ENCODE measurements around the gene PLA2G7.
A peak's percentile ranks its signal among the peaks of the same experiment; 100 is the strongest.
"Not testable (repeated sequence)": the region's sequence is repeated elsewhere in the genome, so short reads cannot be mapped to it uniquely, and the experiment has no call there.

PLA2G7 gene

DNA sequence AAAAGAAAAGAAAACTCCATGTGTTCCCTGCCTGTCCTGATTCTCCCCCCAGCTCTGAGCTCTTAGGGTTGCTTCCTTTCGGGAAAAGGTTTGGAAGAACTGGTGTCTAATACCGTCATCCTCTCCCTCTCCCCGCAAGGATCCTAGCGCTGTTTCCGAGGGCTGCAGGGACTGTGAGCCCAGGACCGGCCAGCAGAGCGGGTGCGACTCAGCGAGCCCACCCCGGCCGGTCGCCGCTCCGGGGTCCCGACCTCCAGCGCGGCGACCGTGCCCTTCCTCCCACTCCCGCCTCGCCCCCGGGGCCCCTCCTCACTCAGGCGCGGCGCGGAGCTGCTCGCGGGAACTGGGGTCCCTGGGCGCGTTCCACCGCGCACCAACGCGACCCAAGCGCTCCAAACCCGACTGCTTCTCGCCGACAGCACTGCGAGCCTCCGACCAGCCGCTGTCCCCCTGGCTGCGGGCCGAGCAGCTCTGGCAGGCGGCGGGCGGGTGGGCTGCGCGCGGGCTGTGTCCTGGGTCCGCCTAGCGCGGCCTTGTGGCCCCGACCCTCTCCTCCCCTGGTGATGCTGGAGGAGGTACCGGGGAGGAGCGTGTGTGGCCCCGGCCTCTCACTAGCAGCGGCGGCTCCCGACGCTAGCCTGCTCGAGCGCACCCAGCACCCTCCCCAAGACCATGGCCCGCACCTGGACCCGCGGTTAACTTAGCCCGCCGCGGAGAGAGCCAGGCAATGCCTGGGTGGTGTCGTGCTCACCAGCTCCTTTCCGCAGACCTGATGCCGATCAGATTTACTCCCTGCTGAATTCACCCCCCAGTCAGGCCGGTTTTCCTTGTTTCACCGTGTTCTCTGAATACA lies at the start of gene PLA2G7:
PLA2G7 (minus strand) TSS at position 509 of the 853 bp plus-strand sequence. CDS start 12,484 bp downstream, outside the sequence.
- DNase-seq (ENCODE audit: low spot score) = peak; percentile 30

DNA sequence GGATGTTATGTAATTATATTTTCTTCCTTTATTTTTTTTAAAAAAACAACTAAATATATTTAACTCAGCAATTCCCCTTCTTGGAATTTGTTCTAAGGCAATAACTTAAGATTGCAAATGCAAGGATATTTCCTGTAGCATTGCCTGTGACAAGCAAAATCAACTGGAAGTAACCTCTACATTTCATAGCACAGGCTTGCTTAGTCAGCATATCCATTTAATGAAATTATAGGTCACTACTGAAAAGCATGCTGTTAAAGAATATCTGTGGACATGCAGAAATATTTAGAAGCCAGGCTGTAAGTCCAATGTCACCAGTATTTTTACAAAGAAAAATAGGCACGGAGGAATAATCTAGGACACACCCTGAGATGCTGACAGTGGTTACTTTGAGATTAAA lies 49.4 kb upstream of the PLA2G7 start:
- DNase-seq (ENCODE audit: low spot score) = no peak

DNA sequence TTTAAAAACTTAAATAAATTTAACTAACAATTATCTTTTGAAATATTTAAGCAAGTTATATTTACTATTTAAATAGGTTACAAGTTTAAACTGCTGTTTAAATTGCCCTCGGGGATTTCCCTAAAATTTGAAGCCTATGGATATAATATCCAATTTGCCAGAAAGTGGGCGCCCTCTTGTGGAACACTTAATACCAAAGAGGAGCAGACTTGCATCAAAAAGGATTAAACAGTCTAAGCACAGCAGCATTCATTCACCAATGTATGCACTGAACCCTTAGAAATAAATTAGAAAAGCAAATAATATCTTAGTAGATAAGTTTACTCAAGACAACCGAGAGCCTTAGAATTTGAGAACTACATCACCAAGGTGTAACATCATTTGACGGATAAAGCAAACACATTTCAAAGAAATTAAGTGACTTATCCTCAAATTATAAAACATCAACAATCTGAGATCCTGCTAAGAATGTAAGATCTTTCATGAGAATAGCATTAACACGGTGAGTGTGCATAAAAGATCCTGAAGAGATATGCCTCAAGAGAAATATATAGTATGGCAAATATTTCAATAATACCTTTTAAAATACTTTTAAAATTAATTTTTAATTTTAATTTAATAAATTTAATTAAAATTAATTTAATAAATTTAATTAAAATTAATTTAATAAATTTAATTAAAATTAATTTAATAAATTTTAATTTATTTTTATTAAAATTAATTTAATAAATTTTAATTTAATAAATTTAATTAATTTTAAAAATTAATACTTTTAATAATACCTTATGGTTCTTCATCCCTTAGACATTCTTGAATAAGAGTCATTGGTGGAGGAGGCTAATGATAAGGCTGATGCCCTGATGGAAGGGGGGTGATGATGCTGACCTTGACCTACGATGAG lies 46.6 kb upstream of the PLA2G7 start:
- peak; percentile 41 for DNase-seq (ENCODE audit: low spot score)

DNA sequence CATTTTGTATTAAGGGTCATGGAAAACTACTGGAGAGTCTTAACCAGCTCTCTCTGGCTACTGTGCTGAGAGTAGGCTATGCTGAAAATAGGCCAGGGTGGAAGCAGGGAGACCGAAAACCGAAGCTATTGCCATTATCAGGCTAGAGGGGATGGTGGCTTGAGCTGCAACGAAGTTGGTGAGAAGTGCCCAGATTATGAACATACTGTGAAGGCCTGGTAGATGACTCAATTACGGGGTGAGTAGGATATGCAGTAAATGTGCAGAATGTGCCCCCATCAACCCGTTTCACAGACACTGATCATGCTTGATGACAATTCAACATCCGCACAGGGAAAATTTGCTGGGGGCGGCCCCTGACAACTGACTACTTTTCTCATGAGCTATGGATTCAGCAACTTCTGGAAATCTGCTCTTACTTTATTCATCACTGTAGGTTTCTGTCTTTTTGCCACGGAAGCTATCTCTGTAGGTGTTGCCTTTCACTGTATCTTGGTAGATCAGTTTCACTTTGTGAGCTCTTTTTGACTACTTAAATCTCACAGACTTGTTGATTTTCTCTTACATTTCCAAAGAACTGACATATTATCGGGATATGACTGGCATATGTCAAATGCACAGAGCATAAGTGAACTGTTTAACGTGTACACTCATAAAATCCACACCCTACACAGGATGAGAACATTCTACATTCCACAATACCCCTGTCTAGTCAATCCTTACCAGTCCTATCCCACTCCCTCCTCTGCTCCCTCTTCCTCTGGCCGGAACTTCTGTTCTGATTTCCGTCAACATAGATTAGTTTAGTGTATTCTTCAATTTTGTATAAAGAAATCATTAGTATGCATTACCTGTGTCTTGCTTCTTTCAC lies 42.5 kb upstream of the PLA2G7 start:
- no peak for DNase-seq (ENCODE audit: low spot score)

DNA sequence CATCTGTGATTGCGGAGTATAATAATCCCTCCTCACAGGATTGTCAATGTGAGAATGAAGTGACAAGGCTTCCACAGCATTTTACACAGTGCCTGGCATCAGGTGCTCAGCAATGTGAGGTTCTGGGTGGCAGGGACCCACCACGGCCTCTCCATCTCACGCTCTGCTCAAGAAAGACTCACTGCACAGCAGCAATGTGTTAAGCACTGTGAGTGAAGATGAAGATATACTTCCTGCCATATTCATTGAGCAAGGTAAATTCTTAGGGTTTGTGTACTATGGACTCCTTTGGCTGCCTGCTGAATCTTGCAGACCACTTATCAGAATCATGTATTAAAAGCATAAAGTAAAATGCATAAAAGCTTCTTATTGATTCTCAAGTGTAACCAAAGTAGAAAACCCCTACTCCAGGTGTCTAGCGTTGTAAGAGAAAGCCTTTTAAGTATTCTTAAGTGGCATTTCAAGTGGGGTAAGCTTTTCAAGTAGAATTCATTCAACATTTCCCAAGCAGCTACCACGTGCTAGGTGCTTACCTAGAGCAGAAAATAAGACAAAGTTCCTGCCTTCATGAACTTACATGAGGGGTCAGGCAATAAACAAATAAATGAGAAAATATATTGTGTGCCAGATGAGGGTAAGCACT lies 41.0 kb upstream of the PLA2G7 start:
- DNase-seq (ENCODE audit: low spot score) = no peak

DNA sequence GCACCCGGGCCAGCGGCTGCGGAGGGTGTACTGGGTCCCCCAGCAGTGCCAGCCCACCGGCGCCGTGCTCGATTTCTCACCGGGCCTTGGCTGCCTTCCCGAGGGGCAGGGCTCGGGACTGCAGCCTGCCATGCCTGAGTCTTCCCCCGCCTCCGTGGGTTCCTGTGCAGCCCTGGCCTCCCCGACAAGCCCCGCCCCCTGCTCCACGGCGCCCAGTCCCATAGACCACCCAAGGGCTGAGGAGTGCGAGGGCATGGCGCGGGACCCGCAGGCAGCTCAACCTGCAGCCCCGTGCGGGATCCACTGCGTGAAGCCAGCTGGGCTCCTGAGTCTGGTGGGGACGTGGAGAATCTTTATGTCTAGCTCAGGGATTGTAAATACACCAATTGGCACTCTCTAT lies 39.6 kb upstream of the PLA2G7 start:
- not testable (repeated sequence) for DNase-seq (ENCODE audit: low spot score)

DNA sequence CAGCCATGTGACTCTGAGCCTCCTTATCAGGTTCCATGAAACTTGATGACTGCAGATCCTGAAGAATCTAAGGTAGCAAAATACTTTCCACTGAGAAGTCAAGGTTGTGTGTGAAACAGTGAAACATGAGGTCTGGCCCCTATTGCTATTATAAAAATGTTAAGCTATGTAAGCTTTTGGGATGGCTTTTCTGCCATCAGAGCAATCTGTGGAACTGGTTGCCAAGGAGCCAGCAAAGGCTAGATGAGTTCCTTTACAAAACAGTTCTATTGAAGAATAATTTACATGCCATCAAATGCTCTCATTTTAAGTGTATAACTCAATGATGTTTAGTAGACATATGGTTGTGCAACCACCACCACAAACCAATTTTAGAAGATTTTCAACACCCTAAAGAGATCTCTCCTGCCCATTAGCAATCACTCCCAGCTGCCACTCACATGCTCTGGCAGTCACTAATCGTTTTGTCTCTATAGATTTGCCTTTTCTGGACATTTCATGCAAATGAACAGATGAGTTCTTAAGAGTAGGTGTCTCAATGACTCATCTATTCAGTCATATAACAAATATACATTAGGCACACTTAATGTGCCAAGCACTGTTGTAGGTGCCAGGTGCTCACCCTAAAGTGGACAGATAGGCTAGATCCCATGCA lies 38.2 kb upstream of the PLA2G7 start:
- DNase-seq (ENCODE audit: low spot score) = no peak

DNA sequence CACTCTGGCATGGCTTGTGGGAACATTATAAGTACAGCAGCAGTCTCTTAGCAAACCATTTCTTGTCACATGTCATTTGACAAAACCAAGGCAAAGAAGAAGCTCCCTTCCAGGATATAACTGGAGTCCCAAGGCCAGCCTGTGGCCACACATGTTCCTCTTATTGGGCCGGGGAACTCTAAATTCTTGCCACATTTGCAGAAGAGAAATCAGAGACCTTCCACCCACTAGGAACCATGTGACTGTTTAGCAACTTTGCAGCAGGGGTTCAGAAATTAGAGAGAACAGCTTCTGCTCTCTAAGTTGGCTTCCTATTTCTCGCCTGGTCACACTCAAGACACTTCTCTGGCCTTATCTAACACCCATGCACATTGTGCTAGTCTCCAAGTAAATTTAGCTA lies 37.6 kb upstream of the PLA2G7 start:
- DNase-seq (ENCODE audit: low spot score) = no peak

DNA sequence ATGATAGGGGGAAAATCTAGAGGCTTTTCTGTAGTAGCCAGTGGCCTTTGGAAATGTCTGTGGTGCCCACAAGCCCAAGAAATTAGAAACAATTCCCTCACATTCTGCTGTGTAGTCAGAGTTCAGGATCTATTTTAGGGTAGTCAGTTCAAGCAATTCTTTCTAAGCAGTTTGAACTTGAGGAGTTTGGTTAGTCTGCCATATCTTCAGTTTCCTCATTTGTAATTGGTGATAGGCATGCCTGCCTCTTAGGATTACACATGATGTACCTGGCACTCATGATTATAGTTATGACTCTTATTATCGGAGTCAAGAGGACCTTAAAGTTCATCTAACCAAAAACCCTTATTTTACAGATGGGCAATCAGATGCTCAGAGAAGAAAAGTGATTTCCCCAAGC lies 36.8 kb upstream of the PLA2G7 start:
- DNase-seq (ENCODE audit: low spot score) = no peak

DNA sequence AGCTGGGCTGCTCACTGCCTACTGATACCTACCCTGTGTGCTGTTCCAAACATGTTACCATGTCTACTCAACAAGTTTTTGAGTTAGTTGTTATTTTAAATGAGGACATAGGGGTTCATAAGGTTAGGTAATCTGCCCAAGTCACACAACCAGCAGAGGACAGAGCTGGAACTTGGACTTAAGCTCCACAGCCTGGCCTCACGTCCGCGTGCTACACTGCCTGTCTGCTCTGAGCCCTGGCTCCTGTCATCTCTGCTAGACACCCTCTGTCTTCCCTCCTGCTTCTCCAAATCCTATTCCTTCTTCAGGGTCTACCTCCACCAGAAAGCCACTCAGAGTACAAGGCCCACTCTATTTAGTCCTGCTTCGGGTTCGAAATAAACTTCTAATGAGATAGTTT lies 29.8 kb upstream of the PLA2G7 start:
- DNase-seq (ENCODE audit: low spot score) = no peak

DNA sequence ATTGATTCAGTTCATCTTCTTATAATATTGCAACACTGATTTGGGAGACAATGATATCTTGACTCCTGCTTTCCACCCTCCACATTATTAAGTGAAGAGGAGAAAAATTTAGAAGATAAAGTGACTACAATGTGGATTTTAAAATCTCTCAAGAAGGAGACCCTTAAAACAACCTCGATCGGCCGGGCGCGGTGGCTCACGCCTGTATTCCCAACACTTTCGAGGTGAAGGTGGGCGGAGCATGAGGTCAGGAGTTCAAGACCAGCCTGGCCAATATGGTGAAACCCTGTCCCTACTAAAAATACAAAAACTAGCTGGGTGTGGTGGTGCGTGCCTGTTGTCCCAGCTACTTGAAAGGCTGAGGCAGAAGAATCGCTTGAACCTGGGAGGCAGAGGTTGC lies 29.1 kb upstream of the PLA2G7 start:
- DNase-seq (ENCODE audit: low spot score) = not testable (repeated sequence)

DNA sequence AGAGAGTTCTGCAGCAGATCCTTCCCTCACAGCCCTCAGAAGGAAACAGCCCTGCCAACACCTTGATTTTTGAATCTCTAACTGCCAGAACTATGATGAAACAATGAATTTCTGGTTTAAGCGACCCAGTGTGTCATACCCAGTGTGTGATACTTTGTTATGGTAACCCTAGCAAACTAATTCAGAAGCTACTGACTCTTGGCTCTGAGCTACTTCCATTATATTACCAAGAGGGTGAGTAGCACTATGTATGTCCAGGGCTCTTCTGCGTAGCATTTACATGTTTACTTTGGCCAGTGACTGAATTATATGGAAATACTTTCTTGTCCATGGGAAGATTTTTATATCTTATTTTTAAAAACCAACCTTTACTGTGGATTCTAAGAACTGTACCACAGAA lies 28.3 kb upstream of the PLA2G7 start:
- no peak for DNase-seq (ENCODE audit: low spot score)

DNA sequence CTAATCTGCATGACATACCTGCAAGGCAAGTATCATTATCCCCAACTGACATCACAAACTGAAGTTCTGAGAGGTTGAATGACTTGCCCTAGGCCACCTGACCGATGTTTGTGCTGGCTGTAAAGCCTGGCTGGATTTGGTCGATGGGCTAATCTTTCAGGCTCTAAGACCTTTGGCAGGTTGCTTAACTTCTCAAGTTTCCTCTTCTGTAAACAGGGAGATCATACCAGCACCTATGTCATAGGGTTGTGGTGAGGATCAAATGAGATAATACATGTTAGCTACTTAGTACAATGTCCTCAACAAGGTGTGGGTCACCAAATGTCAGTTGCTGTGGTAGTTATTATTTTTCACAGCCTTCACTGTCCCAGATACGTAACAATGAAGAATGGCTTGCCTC lies 25.8 kb upstream of the PLA2G7 start:
- no peak for DNase-seq (ENCODE audit: low spot score)

DNA sequence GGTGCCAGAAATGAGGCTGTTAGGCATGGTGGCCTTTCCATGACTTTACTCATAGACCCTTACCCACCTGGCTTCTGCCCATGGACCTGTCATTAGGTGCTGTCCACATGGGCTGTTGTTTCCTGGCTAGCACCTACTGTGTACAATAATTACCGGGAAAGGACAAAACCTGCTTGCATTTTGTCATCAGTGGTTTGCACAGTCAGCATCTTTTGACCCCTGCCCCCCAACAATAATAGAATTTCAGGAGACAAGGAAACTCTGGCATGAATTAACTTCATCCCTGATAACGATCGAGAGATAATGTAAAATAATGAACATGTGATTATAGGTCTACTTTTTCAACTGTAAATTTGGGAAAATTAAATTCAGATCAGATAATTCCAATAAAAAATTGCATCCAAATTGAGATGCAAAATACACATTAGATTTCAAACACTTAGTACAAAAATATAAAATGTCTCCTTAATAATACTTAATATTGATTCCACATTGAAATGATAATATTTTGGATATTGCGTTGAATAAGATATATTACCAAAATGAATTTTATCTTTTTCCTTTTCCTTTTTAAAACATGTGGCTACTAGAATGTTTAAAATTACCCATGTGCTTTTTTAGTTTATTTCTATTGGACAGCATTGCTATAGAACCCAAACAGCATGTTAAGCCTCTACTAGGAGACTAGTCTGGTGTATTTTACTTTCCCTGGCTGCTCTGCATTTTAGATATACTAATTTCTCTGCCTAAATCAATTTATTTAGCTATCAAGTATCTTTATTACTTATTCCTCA lies 24.0 kb upstream of the PLA2G7 start:
- DNase-seq (ENCODE audit: low spot score) = no peak

DNA sequence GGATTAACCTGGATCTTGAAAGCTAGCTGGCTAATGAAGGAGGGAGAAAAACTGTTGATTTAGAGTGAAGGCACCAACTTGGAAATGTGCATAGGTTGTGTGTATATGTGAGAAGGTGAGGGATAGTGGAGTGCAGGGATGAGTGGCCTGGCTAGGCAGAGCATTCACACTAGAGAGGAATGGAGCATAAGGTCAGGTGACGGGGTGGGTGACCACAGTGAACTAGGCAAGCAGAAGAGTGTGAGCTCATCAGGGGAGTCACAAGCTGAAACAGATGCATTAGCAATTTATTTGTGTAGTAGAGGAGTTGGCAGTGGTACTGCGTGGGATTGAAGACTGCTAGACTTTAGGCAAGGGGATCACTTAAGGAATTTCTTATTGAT lies 22.0 kb upstream of the PLA2G7 start:
- DNase-seq (ENCODE audit: low spot score) = no peak

DNA sequence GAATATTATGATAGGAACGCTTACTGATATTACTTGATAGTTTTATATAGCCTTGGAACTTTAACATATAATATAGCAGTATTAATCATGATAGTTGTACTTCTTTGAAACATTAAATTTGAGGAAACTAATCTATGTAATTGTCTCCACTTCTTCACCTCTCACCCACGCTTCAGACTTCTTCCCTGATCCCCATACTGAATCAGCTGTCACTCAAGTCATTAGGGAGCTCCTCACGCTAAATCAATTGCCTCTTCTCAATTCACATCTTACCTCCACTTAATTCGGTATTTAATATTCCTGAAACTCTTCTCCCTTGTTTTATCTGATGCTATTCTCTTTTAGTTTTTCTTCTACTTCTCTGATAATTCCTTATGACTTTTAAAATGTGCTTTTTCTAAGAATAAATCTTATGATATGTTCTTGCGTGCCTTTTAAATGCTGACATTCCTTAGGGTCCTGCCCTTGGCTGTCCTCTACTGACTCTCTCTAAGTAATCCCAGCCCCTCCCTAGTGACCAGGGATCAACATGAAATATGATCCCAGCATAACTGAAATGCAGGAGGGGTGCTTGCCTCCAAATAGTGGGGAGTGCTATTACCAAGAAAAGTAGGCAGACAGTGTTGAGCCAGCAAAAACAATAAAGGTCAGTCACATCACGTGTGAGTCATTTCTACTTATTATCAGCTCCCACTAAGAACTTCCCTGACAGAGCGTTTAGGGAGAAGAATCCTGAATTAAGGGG lies 21.5 kb upstream of the PLA2G7 start:
- no peak for DNase-seq (ENCODE audit: low spot score)

DNA sequence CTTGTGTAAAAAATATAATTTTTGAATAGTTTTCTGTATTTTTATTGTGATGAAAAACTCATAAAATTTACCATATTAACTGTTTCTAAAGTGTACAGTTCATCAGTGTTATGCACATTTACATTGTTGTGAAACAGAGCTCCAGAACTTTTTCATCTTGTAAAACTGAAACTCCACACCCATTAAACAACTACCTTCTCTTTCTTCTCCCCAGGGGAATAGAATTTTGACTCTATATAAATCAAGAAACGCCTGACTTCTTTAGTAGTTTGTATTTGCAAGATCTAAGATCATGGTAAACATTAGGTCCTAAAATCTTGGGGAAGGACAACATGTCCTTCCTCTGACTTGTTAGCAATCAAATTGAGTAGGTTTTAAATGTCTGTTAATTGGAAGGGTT lies 20.7 kb upstream of the PLA2G7 start:
- no peak for DNase-seq (ENCODE audit: low spot score)

DNA sequence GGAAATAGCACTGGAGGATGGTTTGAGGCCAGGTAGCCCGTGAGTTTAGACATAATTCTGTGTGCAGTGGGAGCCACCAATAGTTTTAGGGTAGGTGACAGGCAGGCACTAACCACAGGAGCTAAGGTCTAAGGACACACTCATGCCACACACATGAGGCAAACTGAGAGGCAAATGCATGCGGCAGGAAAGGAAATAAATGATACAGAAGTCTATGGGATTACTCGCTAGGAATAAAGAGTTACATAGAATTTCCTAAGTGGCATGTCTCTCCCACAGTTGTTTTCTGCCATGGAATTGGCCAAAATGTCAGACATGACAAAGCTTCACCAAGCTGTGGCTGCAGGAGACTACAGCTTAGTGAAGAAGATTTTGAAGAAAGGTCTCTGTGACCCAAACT lies 16.5 kb upstream of the PLA2G7 start:
- DNase-seq (ENCODE audit: low spot score) = no peak

DNA sequence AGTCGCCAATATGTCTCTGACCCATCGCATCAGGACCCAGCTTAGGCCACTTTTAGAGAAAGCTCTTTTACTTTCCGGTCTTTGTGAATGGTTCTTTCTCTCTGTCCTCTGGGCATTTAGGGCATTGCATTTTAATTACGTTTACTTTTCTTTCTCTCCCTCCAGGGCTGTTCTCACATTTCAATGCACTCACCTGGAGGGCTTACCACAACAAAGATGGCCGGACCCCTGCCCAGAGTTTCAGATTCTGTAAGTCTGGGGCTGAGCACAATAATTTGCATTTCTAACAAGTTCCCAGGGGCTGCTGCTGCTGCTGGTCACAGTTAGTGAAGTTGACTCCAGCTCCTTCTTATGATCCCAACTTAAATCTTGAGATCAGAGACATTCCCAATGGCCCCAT lies 14.6 kb upstream of the PLA2G7 start:
- no peak for DNase-seq (ENCODE audit: low spot score)
